ENCODE results near the gene AGBL3.

DNA sequence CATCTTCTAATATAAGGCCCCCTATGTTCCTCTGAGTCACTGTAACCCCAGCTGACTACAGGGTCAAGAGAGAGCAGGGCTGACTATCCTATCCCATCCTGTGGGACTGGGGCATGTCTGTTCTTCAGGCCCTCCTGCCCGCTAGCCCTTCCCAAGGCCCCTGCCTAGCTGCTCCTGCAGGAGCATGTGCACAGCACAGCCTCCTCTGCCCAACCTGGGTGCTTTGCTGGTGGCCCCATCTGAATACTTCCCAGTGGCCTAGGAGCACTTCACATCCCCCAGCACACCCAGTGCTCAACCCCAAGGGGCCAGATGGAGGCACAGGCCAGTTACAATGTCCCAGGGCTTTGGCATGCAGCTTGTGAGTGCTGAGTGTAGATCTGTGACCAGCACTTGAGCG lies 37.3 kb downstream of the AGBL3 start:
- TF ChIP-seq CHD2 (IDR thresholded peaks at IDR 0.05; ENCODE audit: low read depth, low read length) (no peak), NFE2 (IDR thresholded peaks at IDR 0.05; ENCODE audit: low read depth) (no peak), HNRNPH1 (optimal IDR thresholded peaks at IDR 0.05; ENCODE audit: low read depth, low read length) (no peak)
